Tibial nerve (tissue), 4 donors: ENCODE measurements around the gene BACE2.

Experiments used
- EP300 ChIP-seq, 2 donors: sonication (generic); formaldehyde crosslinking; IDR thresholded peaks; one replicate each; pipeline ENCODE4 v1.6.1; 2017; ENCODE audit warnings: antibody characterized with exemption in 2 of 2, mild to moderate bottlenecking in 1 of 2
- POLR2A ChIP-seq, 2 donors: fragments of 450-650 bp; IDR thresholded peaks; one replicate each; pipeline ENCODE4 v1.6.1; 2017; ENCODE audit warnings: antibody characterized with exemption in 2 of 2, mild to moderate bottlenecking in 2 of 2, moderate library complexity in 2 of 2
- TF ChIP-seq, protein P1 (sequence below), 5 experiments: fragments of 200-600 bp in 3 of 5; fragments of 450-650 bp in 2 of 5; sonication (generic) in 3 of 5; IDR thresholded peaks; one replicate each; pipeline ENCODE4 v1.5.1; 2016 to 2019; ENCODE audit warnings: antibody characterized with exemption in 5 of 5, mild to moderate bottlenecking in 3 of 5, moderate library complexity in 2 of 5

DNA sequence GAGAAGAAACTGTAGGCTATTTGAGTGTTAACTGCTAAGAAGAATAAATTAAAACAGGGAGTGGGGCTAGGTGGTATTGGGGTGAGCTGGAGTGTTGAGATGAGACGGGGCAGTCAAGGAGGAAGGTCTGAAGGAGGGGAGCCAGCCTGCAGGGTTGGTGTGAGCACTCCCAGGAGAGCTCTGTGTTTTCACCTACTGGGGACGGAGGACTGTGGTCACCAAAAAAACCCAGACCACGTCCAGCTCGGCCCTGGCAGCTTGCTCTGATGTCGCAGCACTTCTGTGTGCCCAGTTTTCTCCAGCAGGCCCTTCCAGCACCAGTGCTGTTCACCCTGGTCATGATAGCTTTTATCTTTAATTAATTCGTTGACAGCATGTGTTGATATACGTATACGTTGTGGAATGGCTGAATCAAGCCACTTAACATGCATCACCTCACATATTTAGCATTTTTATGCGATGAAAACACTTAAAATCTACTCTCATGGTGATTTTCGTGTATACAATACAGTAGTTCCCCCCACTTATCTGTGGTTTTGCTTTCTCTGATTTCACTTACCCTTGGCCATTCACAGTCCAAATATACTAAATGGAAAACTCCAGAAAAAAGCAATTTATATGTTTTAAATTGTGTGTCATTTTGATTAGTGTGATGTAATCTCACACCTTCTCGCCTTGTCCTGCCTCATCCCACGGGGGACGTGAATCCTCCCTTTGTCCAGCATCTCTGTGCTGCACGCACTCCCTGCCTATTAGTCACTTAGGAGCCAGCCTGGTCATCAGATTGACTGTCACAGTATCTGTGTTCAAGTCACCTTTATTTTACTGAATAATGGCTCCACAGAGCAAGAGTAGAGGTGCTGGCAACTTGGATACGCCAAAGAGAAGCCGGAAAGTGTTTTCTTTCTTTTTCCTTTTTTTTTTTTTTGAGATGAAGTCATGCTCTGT lies 161.0 kb downstream of the BACE2 start:
- TF ChIP-seq, protein P1, sequence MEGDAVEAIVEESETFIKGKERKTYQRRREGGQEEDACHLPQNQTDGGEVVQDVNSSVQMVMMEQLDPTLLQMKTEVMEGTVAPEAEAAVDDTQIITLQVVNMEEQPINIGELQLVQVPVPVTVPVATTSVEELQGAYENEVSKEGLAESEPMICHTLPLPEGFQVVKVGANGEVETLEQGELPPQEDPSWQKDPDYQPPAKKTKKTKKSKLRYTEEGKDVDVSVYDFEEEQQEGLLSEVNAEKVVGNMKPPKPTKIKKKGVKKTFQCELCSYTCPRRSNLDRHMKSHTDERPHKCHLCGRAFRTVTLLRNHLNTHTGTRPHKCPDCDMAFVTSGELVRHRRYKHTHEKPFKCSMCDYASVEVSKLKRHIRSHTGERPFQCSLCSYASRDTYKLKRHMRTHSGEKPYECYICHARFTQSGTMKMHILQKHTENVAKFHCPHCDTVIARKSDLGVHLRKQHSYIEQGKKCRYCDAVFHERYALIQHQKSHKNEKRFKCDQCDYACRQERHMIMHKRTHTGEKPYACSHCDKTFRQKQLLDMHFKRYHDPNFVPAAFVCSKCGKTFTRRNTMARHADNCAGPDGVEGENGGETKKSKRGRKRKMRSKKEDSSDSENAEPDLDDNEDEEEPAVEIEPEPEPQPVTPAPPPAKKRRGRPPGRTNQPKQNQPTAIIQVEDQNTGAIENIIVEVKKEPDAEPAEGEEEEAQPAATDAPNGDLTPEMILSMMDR (IDR thresholded peaks at IDR 0.05) = no peak
- no peak for TF ChIP-seq POLR2A (IDR thresholded peaks at IDR 0.05)
- no peak for TF ChIP-seq EP300 (IDR thresholded peaks at IDR 0.05)
